ENCODE results near the gene INPP5D. TPM values are rescaled to one million over a fixed set of nuclear protein-coding genes. Genes with fewer than 3 reads are reported as not detected.
"Not testable (repeated sequence)": the region's sequence is repeated elsewhere in the genome, so short reads cannot be mapped to it uniquely, and the experiment has no call there.

Gene INPP5D
- total and polyA plus RNA-seq, 2 of the 8 experiments (the other 6 are each of a cell fraction or from before 2014, with no cell fraction given) = 4.5 to 7.1 TPM

DNA sequence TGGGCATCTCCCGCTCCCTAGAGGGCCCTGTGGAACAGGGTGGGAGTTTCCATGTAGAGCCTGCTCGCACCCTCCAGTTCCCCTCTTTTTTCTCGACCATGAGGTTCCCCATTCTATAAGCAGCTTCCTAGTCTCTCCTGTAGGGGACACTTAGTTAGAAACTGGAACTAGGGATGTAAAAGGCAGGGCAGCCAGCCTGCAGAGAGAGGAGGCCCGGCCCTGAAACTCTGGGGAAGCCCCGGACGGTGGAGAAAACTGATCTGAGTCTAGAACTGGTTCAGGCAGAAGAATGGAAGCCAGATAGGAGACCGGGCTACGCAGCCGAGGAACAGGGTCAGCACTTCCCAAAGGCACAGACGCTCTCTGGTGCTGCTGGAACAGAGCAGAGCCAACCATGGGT lies 139.7 kb downstream of the INPP5D start (continued):
- TF ChIP-seq PHF8 (conservative IDR thresholded peaks at IDR 0.05; ENCODE audit: low read depth, low read length) (no peak), NANOG (IDR thresholded peaks at IDR 0.05; ENCODE audit: insufficient read depth, low read depth, low read length, poor library complexity, severe bottlenecking) (no peak), RAD21 (IDR thresholded peaks at IDR 0.05 in 1 of 2, conservative IDR thresholded peaks at IDR 0.05 in 1 of 2; ENCODE audit: low read depth in 2 of 2, low read length in 2 of 2) (peak in 1 of 2 experiments; percentile 10; a peak in 2 of 4 replicates)

DNA sequence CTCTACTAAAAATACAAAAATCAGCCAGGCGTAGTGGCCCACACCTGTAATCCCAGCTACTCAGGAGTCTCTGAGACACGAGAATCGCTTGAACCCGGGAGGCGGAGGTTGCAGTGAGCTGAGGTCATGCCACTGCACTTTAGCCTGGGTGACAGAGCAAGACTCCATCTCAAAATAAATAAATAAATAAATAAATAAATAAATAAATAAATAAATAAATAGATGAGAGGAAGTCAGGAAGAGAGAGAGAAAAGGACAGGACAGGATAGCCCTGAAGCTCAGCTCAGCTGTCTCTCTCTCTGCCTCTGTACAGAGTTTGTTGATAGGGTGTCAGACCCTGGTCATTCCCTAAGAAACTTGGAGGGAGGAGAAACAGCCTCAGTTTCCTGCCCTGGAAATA lies 140.6 kb downstream of the INPP5D start:
- H3K9ac ChIP-seq (replicated peaks in 1 of 4; ENCODE audit: extremely low read depth in 1 of 4, low read depth in 3 of 4, low read length in 3 of 4); H3K4me1 ChIP-seq (replicated peaks in 1 of 4; ENCODE audit: control insufficient read depth in 3 of 4, insufficient read depth in 4 of 4, low read length in 3 of 4); H3K4me3 ChIP-seq (ENCODE audit: extremely low read depth in 1 of 4, insufficient read depth in 2 of 4, low read depth in 3 of 4, low read length in 4 of 4); H3K27me3 ChIP-seq (replicated peaks in 1 of 4; ENCODE audit: control insufficient read depth in 3 of 4, extremely low read depth in 1 of 4, insufficient read depth in 3 of 4, low read length in 3 of 4); H3K4ac ChIP-seq (replicated peaks; ENCODE audit: insufficient read length, low read depth, low read length); H2BK12ac ChIP-seq (ENCODE audit: low read depth, low read length); H2BK15ac ChIP-seq (ENCODE audit: low read length); H3K18ac ChIP-seq (ENCODE audit: extremely low read depth, low read length); H3K79me1 ChIP-seq (ENCODE audit: low read depth, low read length); H3K79me2 ChIP-seq (ENCODE audit: control insufficient read depth in 1 of 2, insufficient read depth in 2 of 2, low read length in 2 of 2); H3K23ac ChIP-seq (ENCODE audit: insufficient read length); H3K27ac ChIP-seq (ENCODE audit: low read depth, low read length); H4K8ac ChIP-seq (ENCODE audit: extremely low read depth, insufficient read depth, low read length); H3K36me3 ChIP-seq (ENCODE audit: control insufficient read depth in 2 of 4, insufficient read depth in 4 of 4, low read length in 3 of 4); H3K14ac ChIP-seq (ENCODE audit: insufficient read length); DNase-seq (ENCODE audit: low read depth in 1 of 2, low spot score in 2 of 2); POLR2A ChIA-PET (ENCODE audit: partially characterized antibody); H2AFZ ChIP-seq (ENCODE audit: low read length); H2AK5ac ChIP-seq (ENCODE audit: low read depth, low read length); H4K91ac ChIP-seq (replicated peaks; ENCODE audit: insufficient read length, low read length); H2BK120ac ChIP-seq (replicated peaks; ENCODE audit: low read depth, low read length); H4K20me1 ChIP-seq (replicated peaks in 1 of 2; ENCODE audit: control insufficient read depth in 1 of 2, insufficient read depth in 2 of 2, low read length in 2 of 2); H2BK20ac ChIP-seq (ENCODE audit: low read length); H3K56ac ChIP-seq (replicated peaks; ENCODE audit: insufficient read length, low read depth, low read length); H2BK5ac ChIP-seq (ENCODE audit: low read depth, low read length); FAIRE-seq; H3K23me2 ChIP-seq (ENCODE audit: low read depth, low read length); H4K5ac ChIP-seq (ENCODE audit: insufficient read length, low read depth, low read length); H3K9me3 ChIP-seq (ENCODE audit: insufficient read depth in 2 of 2, low read depth in 1 of 2, low read length in 1 of 2); H3K4me2 ChIP-seq (ENCODE audit: insufficient read depth in 1 of 2, low read depth in 2 of 2, low read length in 2 of 2): not testable (repeated sequence)
- WGBS, 2 experiments (ENCODE audit: extremely low coverage in 1 of 2, insufficient coverage in 1 of 2, insufficient read length in 1 of 2, insufficient replicate concordance in 2 of 2, low coverage in 1 of 2, low lambda C conversion rate in 2 of 2, missing lambda C conversion rate in 1 of 2) = 98% methylated on average over 5 of the region's 5 CpGs; no CpG with 5 or more reads in 1 of the 2 experiments
- CTCF ChIA-PET (ENCODE audit: partially characterized antibody) = interaction anchor here (0.9 to 2.7 kb wide), 14 partner anchors 7 to 146 kb away, joined by 3 to 13 read pairs (median 4); no protein-coding TSS in a partner anchor

Data from H1 (cell line).